DND-41 (cell line): Measurements from ENCODE around the gene SPDYE6.
"Not testable (repeated sequence)": the region's sequence is repeated elsewhere in the genome, so short reads cannot be mapped to it uniquely, and the experiment has no call there.

Source experiments
- ATAC-seq: fragments of 200-7000 bp; cut with Tn5 transposase; 3 replicates; pipeline ENCODE4 v1.9.1; 2021; ENCODE audit warnings: low read depth; ENCODE audit not compliant: insufficient read depth
- DNase-seq: peaks from one replicate; pipeline ENCODE4 v3.0.0-alpha.2; 2020
- H2AFZ ChIP-seq: 2 replicates; pipeline ENCODE4 v1.6.0; 2012; ENCODE audit warnings: low read depth, low read length
- H3K27ac ChIP-seq: 2 replicates; pipeline ENCODE4 v1.5.1; 2012; ENCODE audit warnings: low read length, inconsistent platforms
- H3K27me3 ChIP-seq: fragments of 200-600 bp; sonication (generic); 2 replicates; pipeline ENCODE4 v1.6.0; 2012; ENCODE audit warnings: low read length, mild to moderate bottlenecking, inconsistent platforms; ENCODE audit not compliant: insufficient read depth, poor library complexity
- H3K36me3 ChIP-seq: 2 replicates; pipeline ENCODE4 v1.5.1; 2012; ENCODE audit warnings: low read length, inconsistent platforms; ENCODE audit not compliant: insufficient read depth
- H3K4me1 ChIP-seq: 2 replicates; pipeline ENCODE4 v1.5.1; 2012; ENCODE audit warnings: mild to moderate bottlenecking, low read length; ENCODE audit not compliant: insufficient read depth
- H3K4me2 ChIP-seq: 2 replicates; pipeline ENCODE4 v1.6.0; 2012; ENCODE audit warnings: mild to moderate bottlenecking, moderate library complexity, low read length, inconsistent platforms; ENCODE audit not compliant: insufficient read depth
- H3K4me3 ChIP-seq, 2 experiments: fragments of 200-600 bp in 1 of 2; shearing (Covaris generic) in 1 of 2; 2 replicates each; pipeline ENCODE4 v1.5.1; 2012 to 2016; ENCODE audit warnings: inconsistent platforms in 2 of 2, low read length in 2 of 2, mild to moderate bottlenecking in 2 of 2, low read depth in 1 of 2, moderate library complexity in 1 of 2
- H3K79me2 ChIP-seq: 2 replicates; pipeline ENCODE4 v1.6.0; 2012; ENCODE audit warnings: low read length, inconsistent platforms; ENCODE audit not compliant: insufficient read depth
- H3K9ac ChIP-seq: 2 replicates; pipeline ENCODE4 v1.6.0; 2012; ENCODE audit warnings: low read depth, mild to moderate bottlenecking, inconsistent platforms, low read length, moderate library complexity
- H3K9me3 ChIP-seq: 2 replicates; pipeline ENCODE4 v1.5.1; 2012; ENCODE audit warnings: low read length, moderate library complexity, mild to moderate bottlenecking, inconsistent platforms; ENCODE audit not compliant: insufficient read depth, severe bottlenecking
- H4K20me1 ChIP-seq: 2 replicates; pipeline ENCODE4 v1.6.0; 2012; ENCODE audit warnings: low read length; ENCODE audit not compliant: insufficient read depth
- CTCF ChIP-seq: IDR thresholded peaks from 2 replicates; pipeline ENCODE4 v1.5.1; 2012; ENCODE audit warnings: borderline replicate concordance, low read length, moderate library complexity, mild to moderate bottlenecking; ENCODE audit not compliant: poor library complexity, severe bottlenecking; ENCODE audit errors: extremely low read depth
- EZH2 ChIP-seq: IDR thresholded peaks from 3 replicates; pipeline ENCODE4 v1.6.1; 2012; ENCODE audit warnings: borderline replicate concordance, low read depth, mild to moderate bottlenecking, moderate library complexity, low read length, inconsistent platforms; ENCODE audit not compliant: severe bottlenecking

Gene SPDYE6

GRCh38 chr7:102376964-102377466, 20.8 kb upstream of the SPDYE6 start:
- ATAC-seq (no peak), DNase-seq (no peak)
- H3K4me2 ChIP-seq, result no peak overlapping the region
- no peak overlapping the region for H3K27ac ChIP-seq
- peaks cover 50% of the 10 kb centered on the region for H3K36me3 ChIP-seq
- H3K27me3 ChIP-seq, result no peaks in the 10 kb centered on the region
- H3K79me2 ChIP-seq, result peaks cover 7% of the 10 kb centered on the region; the same call in 1 of the 2 replicates
- H3K9me3 ChIP-seq, result no peaks in the 10 kb centered on the region
- H4K20me1 ChIP-seq, result peaks cover 5% of the 10 kb centered on the region; the same call in 1 of the 2 replicates
- H3K4me3 ChIP-seq, result no peak overlapping the region
- no peak overlapping the region for H3K9ac ChIP-seq
- no peak overlapping the region for H2AFZ ChIP-seq
- TF ChIP-seq EZH2 (no peak), CTCF (no peak)
- H3K4me1 ChIP-seq, result no peaks in the 10 kb centered on the region

- H3K4me2 ChIP-seq, DNase-seq, H3K9ac ChIP-seq, H3K9me3 ChIP-seq, H3K27me3 ChIP-seq, H3K4me3 ChIP-seq, H3K4me1 ChIP-seq, H3K27ac ChIP-seq, ATAC-seq, H4K20me1 ChIP-seq, H2AFZ ChIP-seq: not testable (repeated sequence)
- Histone ChIP-seq H3K36me3 (peaks cover 24% of the 10 kb centered on the region), H3K79me2 (peaks cover 21% of the 10 kb centered on the region)
Measured at GRCh38 chr7:102372796-102373195, 16.6 kb upstream of the SPDYE6 start.

GRCh38 chr7:102370038-102370437, 13.8 kb upstream of the SPDYE6 start:
- H3K9me3 ChIP-seq, ATAC-seq, H3K27ac ChIP-seq, H2AFZ ChIP-seq, H3K4me1 ChIP-seq, H3K4me3 ChIP-seq, H3K27me3 ChIP-seq, H4K20me1 ChIP-seq, DNase-seq, H3K9ac ChIP-seq, H3K4me2 ChIP-seq: not testable (repeated sequence)
- Histone ChIP-seq H3K79me2 (peaks cover 34% of the 10 kb centered on the region), H3K36me3 (peaks cover 20% of the 10 kb centered on the region)

GRCh38 chr7:102365390-102365789, 9.1 kb upstream of the SPDYE6 start:
- H3K4me3 ChIP-seq, H3K27ac ChIP-seq, H3K9me3 ChIP-seq, ATAC-seq, H3K27me3 ChIP-seq, H3K9ac ChIP-seq, H2AFZ ChIP-seq, H4K20me1 ChIP-seq, DNase-seq: not testable (repeated sequence)
- Histone ChIP-seq H3K79me2 (peaks cover 33% of the 10 kb centered on the region), H3K4me2 (peak overlapping the region; percentile 50; the same call in 1 of the 2 replicates), H3K4me1 (peaks cover 12% of the 10 kb centered on the region), H3K36me3 (peaks cover 15% of the 10 kb centered on the region)

- not testable (repeated sequence) for ATAC-seq, H4K20me1 ChIP-seq, H3K9me3 ChIP-seq, H2AFZ ChIP-seq, H3K27me3 ChIP-seq
- Histone ChIP-seq H3K4me1 (peaks cover 12% of the 10 kb centered on the region), H3K9ac (peak overlapping the region; percentile 82), H3K27ac (peak overlapping the region; percentile 86), H3K36me3 (peaks cover 12% of the 10 kb centered on the region), H3K4me2 (peak overlapping the region; percentile 65), H3K4me3 (peak overlapping the region; percentile 66 to 97; a peak in 3 of 4 replicates), H3K79me2 (peaks cover 28% of the 10 kb centered on the region)
- peak; percentile 15 for DNase-seq
Measured at GRCh38 chr7:102364394-102364886, 8.2 kb upstream of the SPDYE6 start.
